OCI-LY7 (cell line): ENCODE measurements around the gene SLC66A2. TPM values are rescaled to one million over a fixed set of nuclear protein-coding genes. Genes with fewer than 3 reads are reported as not detected.

Source experiments
- BruUV-seq: library from RNA; stranded (reverse); fragments of 400-500 nt; replicated peaks from 2 replicates; lab custom pipeline; 2021; lab: Mats Ljungman, UMichigan
- CTCF ChIA-PET: fragments of 300-600 bp; sonication (Branson Sonifier 250); formaldehyde crosslinking; loops from one replicate; lab custom pipeline; 2022; ENCODE audit warnings: antibody characterized with exemption; ENCODE audit not compliant: unreplicated experiment; lab: Charles Lee
- POLR2A ChIA-PET: fragments of 300-600 bp; sonication (Branson Sonifier 250); formaldehyde crosslinking; loops from one replicate; lab custom pipeline; 2022; ENCODE audit warnings: antibody characterized with exemption; lab: Charles Lee
- DNase-seq: peaks from one replicate; pipeline ENCODE4 v3.0.0-alpha.2; 2015; ENCODE audit warnings: low spot score
- H2AFZ ChIP-seq: fragments of 200-600 bp; sonication (generic), shearing (Covaris generic); 2 replicates; pipeline ENCODE4 v1.6.1; 2014; ENCODE audit warnings: mild to moderate bottlenecking, antibody characterized with exemption, low read length, moderate library complexity
- H3K27ac ChIP-seq: fragments of 200-600 bp; sonication (generic); 2 replicates; pipeline ENCODE4 v1.5.1; 2014; ENCODE audit warnings: mixed run types, low read depth, mild to moderate bottlenecking, moderate library complexity, low read length, inconsistent platforms; ENCODE audit not compliant: poor library complexity, severe bottlenecking
- H3K36me3 ChIP-seq: fragments of 200-600 bp; sonication (generic); 2 replicates; pipeline ENCODE4 v1.6.1; 2014; ENCODE audit warnings: mild to moderate bottlenecking, antibody characterized with exemption, low read length, moderate library complexity, mixed read lengths; ENCODE audit not compliant: insufficient read depth
- H3K4me1 ChIP-seq: fragments of 200-600 bp; sonication (generic); 2 replicates; pipeline ENCODE4 v1.5.1; 2014; ENCODE audit warnings: mild to moderate bottlenecking, low read length; ENCODE audit not compliant: insufficient read depth, poor library complexity, severe bottlenecking
- H3K4me2 ChIP-seq: fragments of 200-600 bp; sonication (generic); 2 replicates; pipeline ENCODE4 v1.6.1; 2014; ENCODE audit warnings: mild to moderate bottlenecking, low read length
- H3K4me3 ChIP-seq: fragments of 200-600 bp; sonication (generic); 2 replicates; pipeline ENCODE4 v1.5.1; 2014; ENCODE audit warnings: mild to moderate bottlenecking, low read depth, low read length; ENCODE audit not compliant: poor library complexity, severe bottlenecking
- H3K79me2 ChIP-seq: fragments of 200-600 bp; sonication (generic); 2 replicates; pipeline ENCODE4 v1.6.1; 2016; ENCODE audit warnings: low read depth, mild to moderate bottlenecking, low read length, moderate library complexity, mixed read lengths; ENCODE audit not compliant: insufficient read depth
- H3K9me2 ChIP-seq: fragments of 200-600 bp; sonication (generic); 2 replicates; pipeline ENCODE4 v1.6.1; 2016; ENCODE audit warnings: mild to moderate bottlenecking, low read length, mixed read lengths; ENCODE audit not compliant: insufficient read depth
- H3K9me3 ChIP-seq: fragments of 200-600 bp; sonication (generic); 2 replicates; pipeline ENCODE4 v1.6.1; 2014; ENCODE audit warnings: mild to moderate bottlenecking, mixed run types, low read length, mixed read lengths
- H4K20me1 ChIP-seq: fragments of 200-600 bp; sonication (generic); 2 replicates; pipeline ENCODE4 v1.6.1; 2014; ENCODE audit warnings: mild to moderate bottlenecking, antibody characterized with exemption, low read length, moderate library complexity, mixed read lengths; ENCODE audit not compliant: insufficient read depth
- CTCF ChIP-seq: fragments of 200-600 bp; sonication (generic); conservative IDR thresholded peaks from 2 replicates; pipeline ENCODE4 v1.5.1; 2014; ENCODE audit warnings: mild to moderate bottlenecking, antibody characterized with exemption, low read length, moderate library complexity, mixed read lengths
- EZH2phosphoT487 ChIP-seq: fragments of 200-600 bp; sonication (generic); IDR thresholded peaks from 2 replicates; pipeline ENCODE4 v1.6.1; 2018; ENCODE audit warnings: low read depth, borderline replicate concordance, mild to moderate bottlenecking, mixed run types, antibody characterized with exemption, low read length, moderate library complexity, mixed read lengths
- intact Hi-C: fragments of 100-400 bp; cut with micrococcal nuclease; formaldehyde crosslinking; loops from one replicate; pipeline ENCODE4 v1.10.0; 2022; ENCODE audit not compliant: unreplicated experiment
- total RNA-seq, 2 experiments: library from RNA; depleted of rRNA in 1 of 2; stranded (reverse); fragments of >200 nt in 1 of 2; shearing (Covaris generic) in 1 of 2; gene quantifications; 2 replicates each; pipeline ENCODE4 v1.2.3, GENCODE V29; 2014 to 2022

The SLC66A2 gene
- total RNA-seq, 2 experiments from 2014 or later: 14.5 to 17.9 TPM

- Histone ChIP-seq H4K20me1 (peaks cover 13% of the 10 kb centered on the region), H3K36me3 (peaks cover 7% of the 10 kb centered on the region; the same call in 1 of the 2 replicates), H3K4me3 (no peak overlapping the region), H2AFZ (no peak overlapping the region), H3K4me1 (peaks cover 7% of the 10 kb centered on the region), H3K9me2 (no peaks in the 10 kb centered on the region), H3K9me3 (no peaks in the 10 kb centered on the region), H3K79me2 (peaks cover 17% of the 10 kb centered on the region), H3K27ac (no peak overlapping the region), H3K4me2 (no peak overlapping the region)
- BruUV-seq: no TSS peak
- intact Hi-C loops: no loop called here
- ChIA-PET POLR2A (interaction anchor here (0.7 kb wide), 1 partner anchor 224 kb away, joined by 3 read pairs; no protein-coding TSS in a partner anchor), CTCF (no interaction called here)
- DNase-seq: no peak
- no peak for TF ChIP-seq EZH2phosphoT487
- TF ChIP-seq CTCF: no peak
Observed at GRCh38 chr18:79991494-79991893, 40.0 kb upstream of the SLC66A2 start.

GRCh38 chr18:79989195-79989497 lies 37.7 kb upstream of the SLC66A2 start:
- H3K36me3 ChIP-seq: peaks cover 30% of the 10 kb centered on the region
- H3K9me3 ChIP-seq: no peaks in the 10 kb centered on the region
- intact Hi-C loops: loop anchor here (2.0 kb wide), 1 partner anchor 310 kb away; the partner anchor contains the start of gene CTDP1
- H3K9me2 ChIP-seq: no peaks in the 10 kb centered on the region
- peak overlapping the region; percentile 87 for H3K4me2 ChIP-seq
- peak overlapping the region; percentile 98 for H3K4me3 ChIP-seq
- no peak for DNase-seq
- peaks cover 12% of the 10 kb centered on the region for H3K4me1 ChIP-seq
- H2AFZ ChIP-seq: no peak overlapping the region
- no peak for TF ChIP-seq CTCF
- no peak for TF ChIP-seq EZH2phosphoT487
- CTCF ChIA-PET: no interaction called here
- peak overlapping the region; percentile 78 for H3K27ac ChIP-seq
- H3K79me2 ChIP-seq: peaks cover 41% of the 10 kb centered on the region
- no TSS peak for BruUV-seq
- peaks cover 23% of the 10 kb centered on the region for H4K20me1 ChIP-seq
- POLR2A ChIA-PET: no interaction called here

- POLR2A ChIA-PET: no interaction called here
- DNase-seq: peak; percentile 86
- Histone ChIP-seq H3K36me3 (peaks cover 35% of the 10 kb centered on the region), H3K4me3 (peak within 1 kb of the TSS; percentile 98), H2AFZ (peak within 1 kb of the TSS; percentile 76; the same call in 1 of the 2 replicates), H3K79me2 (peaks cover 46% of the 10 kb centered on the region), H3K27ac (peak within 1 kb of the TSS; percentile 78), H4K20me1 (peaks cover 23% of the 10 kb centered on the region), H3K4me1 (peaks cover 12% of the 10 kb centered on the region), H3K9me2 (no peaks in the 10 kb centered on the region), H3K4me2 (peak within 1 kb of the TSS; percentile 87), H3K9me3 (no peaks in the 10 kb centered on the region)
- TF ChIP-seq EZH2phosphoT487 (no peak), CTCF (no peak)
- CTCF ChIA-PET: no interaction called here
- intact Hi-C loops: loop anchor here (1.0 to 2.0 kb wide), 2 partner anchors 45 to 310 kb away; partner anchors contain the start of gene CTDP1
- BruUV-seq: TSS peak; percentile 90
Observed at GRCh38 chr18:79988451-79989194, 37.2 kb upstream of the SLC66A2 start, which contains the start of gene TXNL4A. Gene TXNL4A, minus strand, starts transcription at chr18:79988563. Its CDS starts 171 bp downstream, at chr18:79988392.
